ENCODE data around the gene RANGRF.

RANGRF gene

GRCh38 chr17:8274816-8275215 lies 13.7 kb upstream of the RANGRF start:
- DNase-seq = no peak

GRCh38 chr17:8275421-8276290 lies 12.8 kb upstream of the RANGRF start:
- no peak for DNase-seq

- DNase-seq = no peak
Observed at GRCh38 chr17:8277317-8277716, 11.2 kb upstream of the RANGRF start.

GRCh38 chr17:8282345-8282744 lies 6.1 kb upstream of the RANGRF start:
- DNase-seq = no peak

GRCh38 chr17:8283356-8283755 lies 5.1 kb upstream of the RANGRF start:
- no peak for DNase-seq

- DNase-seq = no peak
Observed at GRCh38 chr17:8284126-8284525, 4.3 kb upstream of the RANGRF start.

- no peak for DNase-seq
Observed at GRCh38 chr17:8285270-8286181, 2.9 kb upstream of the RANGRF start.

GRCh38 chr17:8287651-8288335 lies 677 bp upstream of the RANGRF start:
- DNase-seq = no peak

GRCh38 chr17:8289103-8289397 lies 580 bp downstream of the RANGRF start:
- peak; percentile 49 for DNase-seq

- DNase-seq = no peak
Observed at GRCh38 chr17:8290043-8290442, 1.6 kb downstream of the RANGRF start.

GRCh38 chr17:8292639-8293395 lies 4.3 kb downstream of the RANGRF start:
- no peak for DNase-seq

- no peak for DNase-seq
Observed at GRCh38 chr17:8294361-8294760, 5.9 kb downstream of the RANGRF start.

GRCh38 chr17:8294814-8295316 lies 6.4 kb downstream of the RANGRF start:
- no peak for DNase-seq

- no peak for DNase-seq
Observed at GRCh38 chr17:8300226-8300625, 11.8 kb downstream of the RANGRF start.

GRCh38 chr17:8300627-8301242 lies 12.3 kb downstream of the RANGRF start:
- peak; percentile 88 for DNase-seq

- no peak for DNase-seq
Observed at GRCh38 chr17:8310601-8311123, 22.2 kb downstream of the RANGRF start.

- no peak for DNase-seq
Observed at GRCh38 chr17:8311131-8311790, 22.8 kb downstream of the RANGRF start.

GRCh38 chr17:8312251-8312650 lies 23.8 kb downstream of the RANGRF start:
- no peak for DNase-seq

GRCh38 chr17:8312726-8313600 lies 24.5 kb downstream of the RANGRF start:
- no peak for DNase-seq

Data from NCI-H1105 treated with DMSO at 0.1 percent for 48 hours (cell line).